ENCODE data around the gene LDHAL6B. TPM values are rescaled to one million over a fixed set of nuclear protein-coding genes. Genes with fewer than 3 reads are reported as not detected.

LDHAL6B gene
- total RNA-seq, 2 donors from 2014 or later: not detected

DNA sequence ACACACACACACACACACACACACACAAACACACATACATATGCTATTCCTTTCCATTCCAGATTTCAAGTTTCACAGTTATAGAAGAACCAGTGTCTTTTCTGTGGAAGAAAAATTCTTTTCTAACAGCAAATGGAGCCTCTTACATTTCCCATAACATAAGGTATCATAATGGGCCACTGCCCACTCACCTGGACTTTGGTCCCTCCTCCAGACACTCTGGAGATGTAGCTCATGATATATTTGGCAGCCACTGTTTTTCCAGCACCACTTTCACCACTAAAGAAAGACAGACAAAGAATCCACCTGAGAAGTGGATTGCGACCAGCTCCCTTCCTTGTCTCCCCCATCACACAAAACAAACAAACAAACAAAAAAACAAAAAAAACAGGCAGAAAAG is 29.8 kb downstream of the LDHAL6B start:
- H3K27me3 ChIP-seq: no peaks in the 10 kb centered on the region
- DNase-seq: no peak
- H3K4me1 ChIP-seq: no peaks in the 10 kb centered on the region
- H3K4me3 ChIP-seq: no peak overlapping the region
- TF ChIP-seq, protein P1, sequence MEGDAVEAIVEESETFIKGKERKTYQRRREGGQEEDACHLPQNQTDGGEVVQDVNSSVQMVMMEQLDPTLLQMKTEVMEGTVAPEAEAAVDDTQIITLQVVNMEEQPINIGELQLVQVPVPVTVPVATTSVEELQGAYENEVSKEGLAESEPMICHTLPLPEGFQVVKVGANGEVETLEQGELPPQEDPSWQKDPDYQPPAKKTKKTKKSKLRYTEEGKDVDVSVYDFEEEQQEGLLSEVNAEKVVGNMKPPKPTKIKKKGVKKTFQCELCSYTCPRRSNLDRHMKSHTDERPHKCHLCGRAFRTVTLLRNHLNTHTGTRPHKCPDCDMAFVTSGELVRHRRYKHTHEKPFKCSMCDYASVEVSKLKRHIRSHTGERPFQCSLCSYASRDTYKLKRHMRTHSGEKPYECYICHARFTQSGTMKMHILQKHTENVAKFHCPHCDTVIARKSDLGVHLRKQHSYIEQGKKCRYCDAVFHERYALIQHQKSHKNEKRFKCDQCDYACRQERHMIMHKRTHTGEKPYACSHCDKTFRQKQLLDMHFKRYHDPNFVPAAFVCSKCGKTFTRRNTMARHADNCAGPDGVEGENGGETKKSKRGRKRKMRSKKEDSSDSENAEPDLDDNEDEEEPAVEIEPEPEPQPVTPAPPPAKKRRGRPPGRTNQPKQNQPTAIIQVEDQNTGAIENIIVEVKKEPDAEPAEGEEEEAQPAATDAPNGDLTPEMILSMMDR (IDR thresholded peaks at IDR 0.05): no peak
- TF ChIP-seq POLR2A (IDR thresholded peaks at IDR 0.05): no peak
- H3K36me3 ChIP-seq (replicated peaks in 1 of 2; ENCODE audit: insufficient read depth in 1 of 2, low read depth in 2 of 2): peaks cover 0 to 2% of the 10 kb centered on the region in 2 donors
- H3K27ac ChIP-seq: no peak overlapping the region
- H3K9me3 ChIP-seq: no peaks in the 10 kb centered on the region
- 93 to 100% methylated on average over 1 of the region's 1 CpG for WGBS, 2 donors
- intact Hi-C loops (cut with DNase I): no loop called here
- no peak for ATAC-seq

DNA sequence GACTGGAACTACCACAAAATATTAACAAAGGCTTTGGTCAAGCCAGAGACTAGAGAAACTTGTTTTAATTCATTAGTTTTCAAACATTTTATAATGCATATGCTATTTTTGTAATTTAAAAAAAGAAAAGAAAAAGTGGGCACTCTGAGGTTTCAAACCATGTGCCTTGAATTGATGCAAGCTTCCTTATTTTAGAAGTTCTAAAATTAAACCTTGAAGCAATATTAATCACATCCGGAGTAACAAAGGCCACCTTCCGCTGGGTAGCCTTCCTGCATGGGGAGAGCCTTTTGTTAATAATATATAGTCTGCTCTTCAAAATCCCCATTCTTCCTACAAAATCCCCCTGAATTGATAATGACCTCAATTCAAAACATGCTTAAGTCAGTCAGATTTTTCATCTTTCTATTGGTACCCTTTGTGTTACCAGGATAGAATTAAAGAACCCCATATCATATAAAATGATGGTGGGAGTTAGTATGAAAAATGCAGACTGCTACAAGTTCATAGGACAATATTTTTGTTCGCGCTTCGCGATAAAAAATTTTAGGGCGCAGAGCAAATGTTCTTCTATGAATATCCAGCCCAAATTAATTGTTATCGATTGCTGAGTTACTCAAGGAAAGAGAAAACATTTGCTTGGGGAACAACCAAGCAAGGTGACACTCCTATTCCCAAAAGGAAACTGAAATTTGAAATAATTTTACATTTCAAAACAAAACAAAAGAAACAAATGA is 30.6 kb downstream of the LDHAL6B start:
- Histone ChIP-seq H3K9me3 (no peaks in the 10 kb centered on the region), H3K4me3 (no peak overlapping the region), H3K27me3 (no peaks in the 10 kb centered on the region), H3K36me3 (replicated peaks in 1 of 2; ENCODE audit: insufficient read depth in 1 of 2, low read depth in 2 of 2) (no peaks in the 10 kb centered on the region), H3K27ac (no peak overlapping the region), H3K4me1 (no peaks in the 10 kb centered on the region)
- no peak for ATAC-seq
- no peak for DNase-seq
- 84 to 96% methylated on average over 8 of the region's 8 CpGs for WGBS, 2 donors
- intact Hi-C loops (cut with DNase I): no loop called here
- TF ChIP-seq, protein P1 (IDR thresholded peaks at IDR 0.05): no peak
- no peak for TF ChIP-seq POLR2A (IDR thresholded peaks at IDR 0.05)

DNA sequence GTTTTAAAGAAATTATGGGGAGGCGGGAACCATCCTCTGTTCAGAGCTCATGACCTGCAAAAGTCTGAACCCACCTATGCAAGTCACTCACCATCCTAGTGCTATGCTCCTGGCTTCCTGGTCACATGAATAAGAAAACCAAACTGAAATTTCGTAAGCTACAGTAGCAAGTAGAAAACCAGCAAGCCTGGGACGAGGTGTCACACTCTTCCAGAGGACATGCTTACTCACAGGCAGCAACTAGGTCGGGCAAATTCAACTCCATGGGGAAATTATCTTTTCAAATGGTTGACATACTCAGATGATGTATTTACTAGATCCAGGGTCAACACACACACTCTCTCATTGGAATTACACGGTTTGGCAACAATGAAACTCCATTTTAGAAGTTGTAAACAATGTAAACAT is 31.3 kb downstream of the LDHAL6B start:
- H3K36me3 ChIP-seq (replicated peaks in 1 of 2; ENCODE audit: insufficient read depth in 1 of 2, low read depth in 2 of 2): no peaks in the 10 kb centered on the region
- H3K27me3 ChIP-seq: no peaks in the 10 kb centered on the region
- DNase-seq (no peak), ATAC-seq (no peak)
- no peak for TF ChIP-seq POLR2A (IDR thresholded peaks at IDR 0.05)
- TF ChIP-seq, protein P1 (IDR thresholded peaks at IDR 0.05): no peak
- intact Hi-C loops (cut with DNase I): no loop called here
- no peaks in the 10 kb centered on the region for H3K4me1 ChIP-seq
- no peaks in the 10 kb centered on the region for H3K9me3 ChIP-seq
- H3K27ac ChIP-seq: no peak overlapping the region
- WGBS, 2 donors: 75 to 76% methylated on average over 5 of the region's 5 CpGs
- no peak overlapping the region for H3K4me3 ChIP-seq

DNA sequence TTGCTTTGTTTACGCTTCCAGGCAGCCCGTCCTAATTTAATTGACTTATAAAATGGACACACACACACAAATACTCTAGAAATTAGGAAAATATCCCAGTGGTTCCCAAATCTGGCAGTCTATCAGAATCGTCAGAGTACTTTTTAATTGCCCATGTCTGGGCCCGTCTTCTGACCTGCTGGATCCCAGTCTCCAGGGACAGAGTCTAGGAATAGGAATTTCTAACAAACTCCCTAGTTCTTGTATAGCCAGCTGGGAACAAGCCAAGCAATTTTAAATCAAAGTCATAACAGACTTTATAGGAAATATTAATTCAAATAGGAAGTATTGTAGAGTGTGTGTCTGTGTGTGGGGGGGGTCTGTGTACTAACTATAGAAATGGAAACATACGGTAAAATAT is 33.4 kb downstream of the LDHAL6B start:
- Histone ChIP-seq H3K36me3 (replicated peaks in 1 of 2; ENCODE audit: insufficient read depth in 1 of 2, low read depth in 2 of 2) (no peaks in the 10 kb centered on the region), H3K4me3 (no peak overlapping the region), H3K9me3 (no peaks in the 10 kb centered on the region), H3K27ac (no peak overlapping the region), H3K27me3 (no peaks in the 10 kb centered on the region), H3K4me1 (no peaks in the 10 kb centered on the region)
- intact Hi-C loops (cut with DNase I): loop anchor here (10.0 kb wide), 1 partner anchor 255 kb away; no protein-coding TSS in a partner anchor
- TF ChIP-seq, protein P1 (IDR thresholded peaks at IDR 0.05): no peak
- no peak for TF ChIP-seq POLR2A (IDR thresholded peaks at IDR 0.05)
- DNase-seq (no peak), ATAC-seq (no peak)
- WGBS, 2 donors: 71 to 89% methylated on average over 5 of the region's 5 CpGs

DNA sequence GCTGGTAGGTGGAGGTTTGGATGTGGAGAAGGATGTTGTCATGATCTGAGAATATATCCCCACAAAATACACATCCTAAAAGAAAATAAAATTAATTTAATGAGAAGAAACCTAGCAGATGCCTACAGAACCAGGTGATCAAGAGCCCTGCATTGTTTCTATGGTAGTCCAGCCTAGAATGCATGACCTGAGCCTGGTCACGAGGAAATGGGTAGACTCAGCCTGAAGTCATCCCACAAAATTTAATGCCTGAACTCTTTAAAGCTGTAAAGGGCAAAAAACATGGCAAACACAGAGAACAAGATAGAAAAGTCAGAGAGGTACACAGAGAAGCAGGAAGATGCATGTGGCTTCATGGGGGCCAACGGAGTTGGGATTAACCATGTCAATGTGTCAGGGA is 36.0 kb downstream of the LDHAL6B start:
- Histone ChIP-seq H3K27me3 (no peaks in the 10 kb centered on the region), H3K4me1 (no peaks in the 10 kb centered on the region), H3K36me3 (replicated peaks in 1 of 2; ENCODE audit: insufficient read depth in 1 of 2, low read depth in 2 of 2) (no peaks in the 10 kb centered on the region), H3K27ac (no peak overlapping the region), H3K4me3 (no peak overlapping the region), H3K9me3 (no peaks in the 10 kb centered on the region)
- intact Hi-C loops (cut with DNase I): loop anchor here (10.0 kb wide), 1 partner anchor 252 kb away; no protein-coding TSS in a partner anchor
- WGBS, 2 donors: 93% methylated on average over 2 of the region's 2 CpGs
- no peak for DNase-seq
- TF ChIP-seq, protein P1 (IDR thresholded peaks at IDR 0.05): no peak
- TF ChIP-seq POLR2A (IDR thresholded peaks at IDR 0.05): no peak
- no peak for ATAC-seq

Measured in body of pancreas (tissue), 4 donors.